HL-60 (cell line): ENCODE results near the gene TUBGCP2.

Source experiments
- REST ChIP-seq: IDR thresholded peaks from 2 replicates; pipeline ENCODE4 v1.6.1; 2012; ENCODE audit warnings: low read depth; ENCODE audit not compliant: insufficient replicate concordance
- SPI1 ChIP-seq: IDR thresholded peaks from 2 replicates; pipeline ENCODE4 v1.6.1; 2012; ENCODE audit warnings: low read depth, mild to moderate bottlenecking, borderline replicate concordance

GRCh38 chr10:133273534-133274143 is 35.0 kb downstream of the TUBGCP2 start:
- TF ChIP-seq REST (no peak), SPI1 (no peak)
